ENCODE measurements around the gene FAM20C.

FAM20C gene

GRCh38 chr7:305410-306151 lies 113.2 kb downstream of the FAM20C start:
- DNase-seq (ENCODE audit: low spot score): no peak

GRCh38 chr7:307970-308369 lies 115.6 kb downstream of the FAM20C start:
- no peak for DNase-seq (ENCODE audit: low spot score)

DNA sequence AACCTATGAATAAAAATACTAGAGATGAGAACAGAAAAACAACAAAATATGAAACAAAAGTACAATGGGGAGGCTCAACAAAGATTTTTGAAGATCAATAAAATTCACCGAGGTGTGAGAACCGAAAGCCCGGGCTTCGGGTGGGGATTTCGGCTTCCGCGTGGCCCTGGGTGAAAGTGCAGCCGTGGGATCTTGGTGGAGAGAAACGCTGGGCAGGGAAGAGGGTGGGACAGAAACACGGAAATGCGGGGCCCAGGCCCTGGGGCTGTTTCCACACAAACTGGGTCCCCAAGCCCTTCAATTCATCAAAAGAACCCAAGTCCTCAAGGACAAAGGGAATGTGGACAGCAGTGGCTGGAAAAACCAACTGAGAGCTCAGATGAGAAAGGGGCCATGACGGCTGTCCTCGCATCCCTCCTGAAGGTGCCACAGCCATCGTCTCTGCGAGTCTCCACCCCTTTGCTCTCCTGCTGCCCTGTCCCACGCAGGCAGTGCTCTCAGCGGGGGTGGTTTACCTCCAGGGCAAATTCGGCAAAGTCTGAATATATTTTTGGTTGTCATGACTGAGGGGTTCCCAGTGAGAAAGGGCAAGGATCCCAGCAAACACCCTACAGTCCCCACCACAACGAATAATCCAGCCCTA lies 117.3 kb downstream of the FAM20C start:
- DNase-seq (ENCODE audit: low spot score): no peak
